H9 (cell line): ENCODE data around the gene GIT1. TPM values are rescaled to one million over a fixed set of nuclear protein-coding genes. Genes with fewer than 3 reads are reported as not detected.

Experiments used
- DNase-seq: peaks from one replicate; pipeline ENCODE4 v3.0.0-alpha.2; 2017
- H2AFZ ChIP-seq: one replicate; pipeline ENCODE4 v1.6.1; 2013; ENCODE audit warnings: mild to moderate bottlenecking, low read length, control low read depth, moderate library complexity
- H2AK5ac ChIP-seq: 2 replicates; pipeline ENCODE4 v1.6.1; 2013; ENCODE audit warnings: low read length, control low read depth, mixed read lengths; ENCODE audit not compliant: insufficient read length
- H2BK120ac ChIP-seq: one replicate; pipeline ENCODE4 v1.6.1; 2013; ENCODE audit warnings: low read depth, mild to moderate bottlenecking, low read length, control low read depth, inconsistent platforms; ENCODE audit not compliant: poor library complexity, severe bottlenecking
- H2BK12ac ChIP-seq: 2 replicates; pipeline ENCODE4 v1.6.1; 2013; ENCODE audit warnings: low read length, control low read depth, mixed read lengths, low read depth; ENCODE audit not compliant: insufficient read length
- H2BK15ac ChIP-seq: 2 replicates; pipeline ENCODE4 v1.6.1; 2013; ENCODE audit warnings: low read depth, low read length, control low read depth
- H2BK20ac ChIP-seq: one replicate; pipeline ENCODE4 v1.6.1; 2013; ENCODE audit warnings: low read depth, mild to moderate bottlenecking, low read length, control low read depth, inconsistent platforms; ENCODE audit not compliant: poor library complexity, severe bottlenecking
- H2BK5ac ChIP-seq: 2 replicates; pipeline ENCODE4 v1.6.1; 2013; ENCODE audit warnings: low read length, control low read depth, mixed read lengths; ENCODE audit not compliant: insufficient read length
- H3K14ac ChIP-seq: 2 replicates; pipeline ENCODE4 v1.6.1; 2013; ENCODE audit warnings: low read length, control low read depth; ENCODE audit not compliant: insufficient read depth
- H3K18ac ChIP-seq: 2 replicates; pipeline ENCODE4 v1.6.1; 2013; ENCODE audit warnings: low read depth, mild to moderate bottlenecking, mixed read lengths, low read length, control low read depth; ENCODE audit not compliant: insufficient read length
- H3K23ac ChIP-seq: 2 replicates; pipeline ENCODE4 v1.6.1; 2013; ENCODE audit warnings: low read length, control low read depth, mixed read lengths, low read depth; ENCODE audit not compliant: insufficient read length
- H3K23me2 ChIP-seq: 2 replicates; pipeline ENCODE4 v1.6.1; 2013; ENCODE audit warnings: low read depth, mild to moderate bottlenecking, mixed read lengths, low read length, control low read depth; ENCODE audit not compliant: insufficient read length, poor library complexity, severe bottlenecking
- H3K27ac ChIP-seq: 2 replicates; pipeline ENCODE4 v1.5.1; 2013; ENCODE audit warnings: low read length, control low read depth, mixed read lengths, low read depth; ENCODE audit not compliant: insufficient read length
- H3K27me3 ChIP-seq: 2 replicates; pipeline ENCODE4 v1.6.1; 2013; ENCODE audit warnings: low read length, control low read depth, inconsistent platforms; ENCODE audit not compliant: insufficient read depth
- H3K4ac ChIP-seq: 2 replicates; pipeline ENCODE4 v1.6.1; 2013; ENCODE audit warnings: low read depth, mild to moderate bottlenecking, control low read depth, inconsistent platforms, low read length, moderate library complexity
- H3K4me1 ChIP-seq: 2 replicates; pipeline ENCODE4 v1.6.1; 2013; ENCODE audit warnings: low read length, control low read depth, inconsistent platforms; ENCODE audit not compliant: insufficient read depth
- H3K4me2 ChIP-seq: 2 replicates; pipeline ENCODE4 v1.6.1; 2013; ENCODE audit warnings: low read length, control low read depth, mixed read lengths; ENCODE audit not compliant: insufficient read length, insufficient read depth
- H3K56ac ChIP-seq: 2 replicates; pipeline ENCODE4 v1.6.1; 2013; ENCODE audit warnings: low read depth, mild to moderate bottlenecking, mixed read lengths, low read length, control low read depth; ENCODE audit not compliant: insufficient read length
- H3K79me1 ChIP-seq: 2 replicates; pipeline ENCODE4 v1.6.1; 2013; ENCODE audit warnings: low read depth, mild to moderate bottlenecking, moderate library complexity, low read length, control low read depth, inconsistent platforms; ENCODE audit not compliant: insufficient read depth, poor library complexity, severe bottlenecking
- H3K79me2 ChIP-seq: 2 replicates; pipeline ENCODE4 v1.6.1; 2013; ENCODE audit warnings: low read length, control low read depth, inconsistent platforms; ENCODE audit not compliant: insufficient read depth
- H3K9ac ChIP-seq: 2 replicates; pipeline ENCODE4 v1.6.1; 2013; ENCODE audit warnings: low read length, control low read depth, mixed read lengths; ENCODE audit not compliant: insufficient read length; ENCODE audit errors: extremely low read depth
- H3K9me3 ChIP-seq: one replicate; pipeline ENCODE4 v1.6.1; 2013; ENCODE audit warnings: low read depth, low read length, inconsistent platforms; ENCODE audit not compliant: control insufficient read depth
- H3T11ph ChIP-seq: one replicate; pipeline ENCODE4 v1.6.1; 2013; ENCODE audit warnings: mild to moderate bottlenecking, low read length, control low read depth, inconsistent platforms
- H4K20me1 ChIP-seq: one replicate; pipeline ENCODE4 v1.6.1; 2013; ENCODE audit not compliant: control insufficient read depth, insufficient read length, insufficient read depth
- H4K5ac ChIP-seq: 2 replicates; pipeline ENCODE4 v1.6.1; 2013; ENCODE audit warnings: low read depth, mild to moderate bottlenecking, mixed read lengths, low read length, control low read depth; ENCODE audit not compliant: insufficient read length
- H4K8ac ChIP-seq: replicated peaks from 2 replicates; pipeline ENCODE4 v1.6.1; 2013; ENCODE audit warnings: low read length, control low read depth, mixed read lengths, low read depth; ENCODE audit not compliant: insufficient read length
- H4K91ac ChIP-seq: 2 replicates; pipeline ENCODE4 v1.6.1; 2013; ENCODE audit warnings: low read depth, mild to moderate bottlenecking, moderate library complexity, mixed read lengths, low read length, control low read depth; ENCODE audit not compliant: insufficient read length
- H3K27ac Mint-ChIP-seq, 3 experiments: 2 replicates in 2 of 3; 3 replicates in 1 of 3; pipeline ENCODE4 v1.8.0; 2020 to 2021; ENCODE audit warnings: mixed read lengths in 3 of 3, mild to moderate bottlenecking in 1 of 3, moderate library complexity in 1 of 3
- H3K27me3 Mint-ChIP-seq: 2 replicates; pipeline ENCODE4 v1.8.0; 2021; ENCODE audit warnings: low read depth, mild to moderate bottlenecking, moderate library complexity, mixed read lengths
- H3K36me3 Mint-ChIP-seq, 3 experiments: 2 replicates in 2 of 3; 3 replicates in 1 of 3; pipeline ENCODE4 v1.8.0; 2020 to 2021; ENCODE audit warnings: low read depth in 3 of 3, mixed read lengths in 3 of 3; ENCODE audit not compliant: insufficient read depth in 1 of 3
- H3K4me1 Mint-ChIP-seq, 2 experiments: 2 replicates each; pipeline ENCODE4 v1.8.0; 2020; ENCODE audit warnings: mixed read lengths in 2 of 2
- H3K4me3 Mint-ChIP-seq, 2 experiments: 2 replicates in 1 of 2; 3 replicates in 1 of 2; pipeline ENCODE4 v1.8.0; 2020 to 2021; ENCODE audit warnings: mild to moderate bottlenecking in 2 of 2, mixed read lengths in 2 of 2, moderate library complexity in 1 of 2
- H3K9me3 Mint-ChIP-seq, 2 experiments: 2 replicates in 1 of 2; 3 replicates in 1 of 2; pipeline ENCODE4 v1.8.0; 2020; ENCODE audit warnings: mild to moderate bottlenecking in 2 of 2, mixed read lengths in 2 of 2, moderate library complexity in 1 of 2
- CTCF ChIP-seq: fragments of 200-600 bp; sonication (generic); conservative IDR thresholded peaks from 3 replicates; pipeline ENCODE4 v1.8.0; 2021; ENCODE audit warnings: antibody characterized with exemption, mild to moderate bottlenecking
- WGBS: extraction: QIAGEN DNeasy Blood & Tissue Kit; methylation state at CpG from one replicate; pipeline ENCODE4 v1.1.7; 2013; ENCODE audit warnings: missing lambda C conversion rate, low lambda C conversion rate, mixed read lengths; ENCODE audit not compliant: insufficient read length; ENCODE audit errors: extremely low coverage; 5-methylcytosine and 5-hydroxymethylcytosine counted together
- total RNA-seq: library from RNA; stranded (reverse); gene quantifications from 2 replicates; pipeline ENCODE4 v1.2.1, GENCODE V29; 2021

GIT1 gene
- total RNA-seq, 1 experiment from 2014 or later: 47.4 TPM

DNA sequence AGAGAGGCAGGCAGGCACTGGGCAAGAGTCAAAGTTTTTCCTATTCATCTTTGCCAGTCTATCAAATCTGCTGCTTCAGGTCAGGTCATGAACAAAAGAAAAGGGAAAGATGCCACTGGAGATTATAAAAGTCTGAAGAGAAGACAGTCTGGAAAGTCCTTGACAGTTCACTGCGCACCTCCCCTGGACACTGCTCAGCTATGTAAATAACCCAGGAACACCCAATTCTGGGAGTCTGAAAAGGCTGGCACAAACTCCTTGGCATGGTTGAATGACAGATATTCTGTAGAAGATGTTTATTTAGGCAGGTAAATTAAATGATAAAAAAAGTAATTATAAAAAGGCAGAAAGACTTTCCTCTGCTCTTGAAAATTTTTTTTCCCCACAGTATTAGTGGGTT lies 38.5 kb upstream of the GIT1 start:
- no peak overlapping the region for H2BK5ac ChIP-seq
- no CpG with 5 or more reads among the region's 1 CpG for WGBS

More for the DNA sequence above, 38.5 kb upstream of the GIT1 start:
- no peaks in the 10 kb centered on the region for H3K27me3 ChIP-seq
- no peak overlapping the region for H3K14ac ChIP-seq
- no peak for DNase-seq
- peaks cover 2% of the 10 kb centered on the region; the same call in 1 of the 2 replicates for H3K4me1 ChIP-seq
- H3K4ac ChIP-seq: no peak overlapping the region
- H3K79me2 ChIP-seq: no peaks in the 10 kb centered on the region
- H2BK15ac ChIP-seq: no peak overlapping the region
- no peak overlapping the region for H2BK120ac ChIP-seq
- Mint-ChIP-seq H3K4me3 (no peak overlapping the region), H3K9me3 (no peaks in the 10 kb centered on the region), H3K27ac (no peak overlapping the region), H3K36me3 (peaks cover 2 to 8% (median 6%) of the 10 kb centered on the region in 3 experiments; a peak in 4 of 7 replicates), H3K4me1 (peaks cover 18 to 23% of the 10 kb centered on the region in 2 experiments), H3K27me3 (peaks cover 15% of the 10 kb centered on the region)
- H3K4me2 ChIP-seq: no peak overlapping the region
- H4K5ac ChIP-seq: no peak overlapping the region
- no peak overlapping the region for H3K23ac ChIP-seq
- no peak overlapping the region for H2BK20ac ChIP-seq
- H3K56ac ChIP-seq: no peak overlapping the region
- H4K8ac ChIP-seq: no peak overlapping the region
- H3K9me3 ChIP-seq: no peaks in the 10 kb centered on the region
- peaks cover 5% of the 10 kb centered on the region for H3K23me2 ChIP-seq
- no peaks in the 10 kb centered on the region for H4K20me1 ChIP-seq
- no peak overlapping the region for H4K91ac ChIP-seq
- no peak overlapping the region for H2AFZ ChIP-seq
- no peak overlapping the region for H3K27ac ChIP-seq
- no peak overlapping the region for H2BK12ac ChIP-seq
- no peak for TF ChIP-seq CTCF
- H3K18ac ChIP-seq: no peak overlapping the region
- H2AK5ac ChIP-seq: no peak overlapping the region
- H3K79me1 ChIP-seq: no peaks in the 10 kb centered on the region
- H3K9ac ChIP-seq: no peak overlapping the region
- no peak overlapping the region for H3T11ph ChIP-seq
